Fibroblast of lung (primary cell): ENCODE measurements around the gene MAP4K1.

Experiments used
- EZH2 ChIP-seq: IDR thresholded peaks from 2 replicates; pipeline ENCODE4 v1.5.1; 2012; ENCODE audit warnings: low read length, control low read depth, mild to moderate bottlenecking; ENCODE audit errors: missing control alignments
- TF ChIP-seq, protein P1 (sequence below), 2 donors: IDR thresholded peaks in 1 of 2; conservative IDR thresholded peaks in 1 of 2; 1 replicate in 1 of 2; 2 replicates in 1 of 2; pipeline ENCODE4 v1.5.1; 2011 to 2012; ENCODE audit warnings: low read length in 2 of 2, control low read depth in 1 of 2, inconsistent platforms in 1 of 2, low read depth in 1 of 2, mild to moderate bottlenecking in 1 of 2

DNA sequence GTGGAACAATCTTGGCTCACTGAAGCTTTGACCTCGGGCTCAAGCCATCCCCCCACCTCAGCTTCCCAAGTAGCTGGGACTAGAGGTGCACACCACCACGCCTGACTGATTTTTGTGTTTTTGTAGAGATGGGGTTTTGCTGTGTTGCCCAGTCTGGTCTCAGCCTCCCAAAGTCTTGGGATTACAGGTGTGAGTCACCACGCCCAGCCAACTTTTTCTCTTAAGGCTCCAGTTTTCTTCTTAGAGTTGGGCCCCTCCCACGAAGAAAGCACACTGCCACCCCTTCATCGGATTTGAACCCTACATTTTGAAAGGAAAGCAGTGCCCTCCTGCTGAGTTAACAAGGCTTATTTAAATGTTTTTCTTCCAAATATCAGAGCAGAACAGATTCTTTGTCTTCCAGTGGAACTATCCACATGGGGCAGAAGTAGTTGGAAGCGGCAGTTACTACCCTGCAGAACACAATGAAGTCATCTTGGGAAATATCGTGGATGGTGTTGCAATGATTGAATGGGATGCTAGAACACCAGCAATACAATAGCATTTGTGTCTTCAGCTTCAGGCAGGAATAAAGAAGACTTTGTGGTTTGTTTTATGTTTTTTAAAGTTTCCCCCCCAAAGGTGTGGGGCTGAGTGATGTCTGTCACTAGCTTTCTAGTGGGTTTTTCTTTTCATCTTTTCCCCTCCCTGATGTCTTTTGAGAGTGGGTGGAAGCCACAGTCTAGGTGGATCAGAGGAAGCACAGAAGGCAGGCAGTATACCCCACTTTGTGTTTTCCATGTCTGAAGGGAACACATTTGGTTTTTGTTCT lies 38.6 kb upstream of the MAP4K1 start:
- TF ChIP-seq, protein P1, sequence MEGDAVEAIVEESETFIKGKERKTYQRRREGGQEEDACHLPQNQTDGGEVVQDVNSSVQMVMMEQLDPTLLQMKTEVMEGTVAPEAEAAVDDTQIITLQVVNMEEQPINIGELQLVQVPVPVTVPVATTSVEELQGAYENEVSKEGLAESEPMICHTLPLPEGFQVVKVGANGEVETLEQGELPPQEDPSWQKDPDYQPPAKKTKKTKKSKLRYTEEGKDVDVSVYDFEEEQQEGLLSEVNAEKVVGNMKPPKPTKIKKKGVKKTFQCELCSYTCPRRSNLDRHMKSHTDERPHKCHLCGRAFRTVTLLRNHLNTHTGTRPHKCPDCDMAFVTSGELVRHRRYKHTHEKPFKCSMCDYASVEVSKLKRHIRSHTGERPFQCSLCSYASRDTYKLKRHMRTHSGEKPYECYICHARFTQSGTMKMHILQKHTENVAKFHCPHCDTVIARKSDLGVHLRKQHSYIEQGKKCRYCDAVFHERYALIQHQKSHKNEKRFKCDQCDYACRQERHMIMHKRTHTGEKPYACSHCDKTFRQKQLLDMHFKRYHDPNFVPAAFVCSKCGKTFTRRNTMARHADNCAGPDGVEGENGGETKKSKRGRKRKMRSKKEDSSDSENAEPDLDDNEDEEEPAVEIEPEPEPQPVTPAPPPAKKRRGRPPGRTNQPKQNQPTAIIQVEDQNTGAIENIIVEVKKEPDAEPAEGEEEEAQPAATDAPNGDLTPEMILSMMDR (conservative IDR thresholded peaks at IDR 0.05 in 1 of 2, IDR thresholded peaks at IDR 0.05 in 1 of 2; ENCODE audit: low read depth in 1 of 2, low read length in 2 of 2), result no peak
- TF ChIP-seq EZH2, result no peak
